HEK293 (cell line): ENCODE measurements around the gene CXXC1.

Experiments used
- HOXC10 ChIP-seq: sonication (generic); formaldehyde crosslinking; IDR thresholded peaks from 2 replicates; pipeline ENCODE4 v1.8.1; 2023; ENCODE audit warnings: mild to moderate bottlenecking, missing genetic modification reagents
- PRDM1 ChIP-seq: fragments of 450-650 bp; formaldehyde crosslinking; IDR thresholded peaks from 2 replicates; pipeline ENCODE4; 2016; ENCODE audit warnings: missing biosample characterization, missing genetic modification characterization
- SP2 ChIP-seq: fragments of 450-650 bp; formaldehyde crosslinking; IDR thresholded peaks from 2 replicates; pipeline ENCODE4 v1.5.1; 2016; ENCODE audit warnings: missing biosample characterization, missing genetic modification characterization
- TCF7L2 ChIP-seq: IDR thresholded peaks from 2 replicates; pipeline ENCODE4 v1.6.1; 2011; ENCODE audit warnings: low read depth, mild to moderate bottlenecking, inconsistent platforms, low read length, moderate library complexity, borderline replicate concordance
- ZBTB8A ChIP-seq: fragments of 450-650 bp; formaldehyde crosslinking; IDR thresholded peaks from 2 replicates; pipeline ENCODE4 v1.5.1; 2016; ENCODE audit warnings: missing biosample characterization, missing genetic modification characterization
- ZFP3 ChIP-seq: fragments of 450-650 bp; formaldehyde crosslinking; IDR thresholded peaks from 2 replicates; pipeline ENCODE4 v1.5.1; 2016; ENCODE audit warnings: low read depth, missing biosample characterization, missing genetic modification characterization
- ZFP69B ChIP-seq: fragments of 450-650 bp; formaldehyde crosslinking; IDR thresholded peaks from 2 replicates; pipeline ENCODE4 v1.5.1; 2016; ENCODE audit warnings: missing biosample characterization, missing genetic modification characterization
- ZNF121 ChIP-seq: fragments of 450-650 bp; formaldehyde crosslinking; IDR thresholded peaks from 2 replicates; pipeline ENCODE4 v1.5.1; 2016; ENCODE audit warnings: missing biosample characterization, missing genetic modification characterization
- ZNF169 ChIP-seq: fragments of 450-650 bp; formaldehyde crosslinking; IDR thresholded peaks from 2 replicates; pipeline ENCODE4 v1.5.1; 2016; ENCODE audit warnings: missing biosample characterization, missing genetic modification characterization
- ZNF221 ChIP-seq: fragments of 450-650 bp; formaldehyde crosslinking; IDR thresholded peaks from 2 replicates; pipeline ENCODE4 v1.5.1; 2017; ENCODE audit warnings: missing biosample characterization, missing genetic modification characterization, borderline replicate concordance
- ZNF23 ChIP-seq: fragments of 450-650 bp; formaldehyde crosslinking; IDR thresholded peaks from 2 replicates; pipeline ENCODE4 v1.5.1; 2016; ENCODE audit warnings: missing biosample characterization, missing genetic modification characterization, borderline replicate concordance
- ZNF266 ChIP-seq: fragments of 450-650 bp; formaldehyde crosslinking; IDR thresholded peaks from 2 replicates; pipeline ENCODE4 v1.5.1; 2016; ENCODE audit warnings: missing biosample characterization, missing genetic modification characterization, low read depth
- ZNF274 ChIP-seq, 2 experiments: fragments of 200-500 bp in 1 of 2; fragments of 450-650 bp in 1 of 2; sonication (Bioruptor generic) in 1 of 2; formaldehyde crosslinking in 1 of 2; IDR thresholded peaks; 2 replicates each; pipeline versions ENCODE4 v1.5.1 to v1.6.1; 2014 to 2016; ENCODE audit warnings: borderline replicate concordance in 1 of 2, inconsistent platforms in 1 of 2, low read length in 1 of 2, missing biosample characterization in 1 of 2, missing genetic modification characterization in 1 of 2
- ZNF366 ChIP-seq: fragments of 450-650 bp; formaldehyde crosslinking; conservative IDR thresholded peaks from 2 replicates; pipeline ENCODE4 v1.5.1; 2016; ENCODE audit warnings: missing biosample characterization, missing genetic modification characterization
- ZNF510 ChIP-seq: fragments of 450-650 bp; formaldehyde crosslinking; IDR thresholded peaks from 2 replicates; pipeline ENCODE4 v1.5.1; 2018; ENCODE audit warnings: mild to moderate bottlenecking, missing genetic modification characterization, missing biosample characterization; ENCODE audit not compliant: insufficient replicate concordance
- ZNF544 ChIP-seq: fragments of 450-650 bp; formaldehyde crosslinking; IDR thresholded peaks from 2 replicates; pipeline ENCODE4 v1.5.0; 2017; ENCODE audit warnings: missing biosample characterization, missing genetic modification characterization
- ZNF623 ChIP-seq: fragments of 450-650 bp; formaldehyde crosslinking; IDR thresholded peaks from 2 replicates; pipeline ENCODE4 v1.5.1; 2016; ENCODE audit warnings: missing biosample characterization, missing genetic modification characterization
- ZNF626 ChIP-seq: fragments of 450-650 bp; sonication (Bioruptor Pico); formaldehyde crosslinking; IDR thresholded peaks from 2 replicates; pipeline ENCODE4 v1.5.1; 2018; ENCODE audit warnings: missing biosample characterization, missing genetic modification characterization, inconsistent platforms
- ZNF664 ChIP-seq: fragments of 450-650 bp; formaldehyde crosslinking; IDR thresholded peaks from 2 replicates; pipeline ENCODE4 v1.5.1; 2016; ENCODE audit warnings: missing biosample characterization, missing genetic modification characterization
- ZNF830 ChIP-seq: fragments of 450-650 bp; IDR thresholded peaks from 2 replicates; pipeline ENCODE4 v1.5.0; 2018; ENCODE audit warnings: missing biosample characterization, missing genetic modification characterization, low read depth, mild to moderate bottlenecking, moderate library complexity
- ZSCAN16 ChIP-seq: fragments of 450-650 bp; formaldehyde crosslinking; IDR thresholded peaks from 2 replicates; pipeline ENCODE4 v1.5.1; 2016; ENCODE audit warnings: missing biosample characterization, missing genetic modification characterization
- TF ChIP-seq, protein P1 (sequence below): fragments of 450-650 bp; formaldehyde crosslinking; IDR thresholded peaks from 2 replicates; pipeline ENCODE4 v1.5.1; 2016; ENCODE audit warnings: missing biosample characterization, missing genetic modification characterization, borderline replicate concordance
- TF ChIP-seq, protein P2 (sequence below): fragments of 450-650 bp; formaldehyde crosslinking; IDR thresholded peaks from 2 replicates; pipeline ENCODE4 v1.5.0; 2017; ENCODE audit warnings: missing biosample characterization, missing genetic modification characterization, borderline replicate concordance
- TF ChIP-seq, protein P3 (sequence below): fragments of 450-650 bp; formaldehyde crosslinking; IDR thresholded peaks from 2 replicates; pipeline ENCODE4 v1.5.1; 2016; ENCODE audit warnings: missing biosample characterization, missing genetic modification characterization
- TF ChIP-seq, protein P4 (sequence below): fragments of 450-650 bp; formaldehyde crosslinking; IDR thresholded peaks from 2 replicates; pipeline ENCODE4 v1.5.1; 2017; ENCODE audit warnings: missing biosample characterization, missing genetic modification characterization
- TF ChIP-seq, protein P5 (sequence below): fragments of 450-650 bp; formaldehyde crosslinking; IDR thresholded peaks from 2 replicates; pipeline ENCODE4 v1.5.1; 2017; ENCODE audit warnings: missing biosample characterization, missing genetic modification characterization

Gene CXXC1

DNA sequence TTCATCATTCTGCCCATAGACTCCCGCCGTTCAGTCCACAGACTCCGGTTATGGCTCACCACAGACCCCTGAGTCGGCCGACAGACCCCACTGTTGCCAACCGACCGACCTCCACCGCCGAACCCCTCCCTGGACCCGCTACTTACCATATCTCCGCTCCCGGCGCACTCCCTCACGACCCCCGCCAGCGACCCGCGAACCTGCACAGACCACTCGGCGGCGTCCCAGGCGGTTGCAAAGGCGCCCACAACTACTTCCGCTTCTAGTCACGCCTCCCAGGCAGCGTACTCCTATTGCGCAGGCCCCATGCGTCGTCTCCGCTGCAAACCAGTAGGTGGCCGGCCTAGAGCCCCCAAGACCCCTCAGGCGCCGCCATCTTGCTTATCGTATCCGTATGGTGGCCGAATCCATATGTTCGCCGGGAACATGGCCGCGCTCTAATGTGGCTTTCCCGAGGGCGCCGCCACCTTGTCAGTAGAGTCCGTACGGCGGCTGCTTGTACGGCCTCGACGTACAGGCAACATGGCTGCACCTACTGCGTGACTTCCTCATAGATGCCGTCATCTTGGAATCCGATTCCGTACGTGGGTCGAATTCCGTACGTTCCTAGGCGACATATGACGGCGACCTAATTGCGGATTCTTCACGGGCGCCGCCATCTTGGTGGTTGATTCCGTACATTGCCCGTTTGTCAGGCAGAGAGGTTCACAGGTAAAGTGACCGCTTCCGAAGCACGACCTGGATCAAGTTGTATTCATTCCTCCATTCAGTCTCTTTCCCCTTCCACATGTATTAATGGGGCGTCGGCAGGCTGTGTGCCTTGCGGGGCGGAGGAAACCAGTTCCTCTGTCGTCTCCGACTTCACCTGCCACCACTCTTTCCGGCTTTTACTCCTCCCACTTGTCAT is at the start of gene CXXC1 (continued):
- TF ChIP-seq, protein P1, sequence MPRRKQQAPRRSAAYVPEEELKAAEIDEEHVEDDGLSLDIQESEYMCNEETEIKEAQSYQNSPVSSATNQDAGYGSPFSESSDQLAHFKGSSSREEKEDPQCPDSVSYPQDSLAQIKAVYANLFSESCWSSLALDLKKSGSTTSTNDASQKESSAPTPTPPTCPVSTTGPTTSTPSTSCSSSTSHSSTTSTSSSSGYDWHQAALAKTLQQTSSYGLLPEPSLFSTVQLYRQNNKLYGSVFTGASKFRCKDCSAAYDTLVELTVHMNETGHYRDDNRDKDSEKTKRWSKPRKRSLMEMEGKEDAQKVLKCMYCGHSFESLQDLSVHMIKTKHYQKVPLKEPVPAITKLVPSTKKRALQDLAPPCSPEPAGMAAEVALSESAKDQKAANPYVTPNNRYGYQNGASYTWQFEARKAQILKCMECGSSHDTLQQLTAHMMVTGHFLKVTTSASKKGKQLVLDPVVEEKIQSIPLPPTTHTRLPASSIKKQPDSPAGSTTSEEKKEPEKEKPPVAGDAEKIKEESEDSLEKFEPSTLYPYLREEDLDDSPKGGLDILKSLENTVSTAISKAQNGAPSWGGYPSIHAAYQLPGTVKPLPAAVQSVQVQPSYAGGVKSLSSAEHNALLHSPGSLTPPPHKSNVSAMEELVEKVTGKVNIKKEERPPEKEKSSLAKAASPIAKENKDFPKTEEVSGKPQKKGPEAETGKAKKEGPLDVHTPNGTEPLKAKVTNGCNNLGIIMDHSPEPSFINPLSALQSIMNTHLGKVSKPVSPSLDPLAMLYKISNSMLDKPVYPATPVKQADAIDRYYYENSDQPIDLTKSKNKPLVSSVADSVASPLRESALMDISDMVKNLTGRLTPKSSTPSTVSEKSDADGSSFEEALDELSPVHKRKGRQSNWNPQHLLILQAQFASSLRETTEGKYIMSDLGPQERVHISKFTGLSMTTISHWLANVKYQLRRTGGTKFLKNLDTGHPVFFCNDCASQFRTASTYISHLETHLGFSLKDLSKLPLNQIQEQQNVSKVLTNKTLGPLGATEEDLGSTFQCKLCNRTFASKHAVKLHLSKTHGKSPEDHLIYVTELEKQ (tag by site-specific recombination), result no peak
- TF ChIP-seq, protein P2, sequence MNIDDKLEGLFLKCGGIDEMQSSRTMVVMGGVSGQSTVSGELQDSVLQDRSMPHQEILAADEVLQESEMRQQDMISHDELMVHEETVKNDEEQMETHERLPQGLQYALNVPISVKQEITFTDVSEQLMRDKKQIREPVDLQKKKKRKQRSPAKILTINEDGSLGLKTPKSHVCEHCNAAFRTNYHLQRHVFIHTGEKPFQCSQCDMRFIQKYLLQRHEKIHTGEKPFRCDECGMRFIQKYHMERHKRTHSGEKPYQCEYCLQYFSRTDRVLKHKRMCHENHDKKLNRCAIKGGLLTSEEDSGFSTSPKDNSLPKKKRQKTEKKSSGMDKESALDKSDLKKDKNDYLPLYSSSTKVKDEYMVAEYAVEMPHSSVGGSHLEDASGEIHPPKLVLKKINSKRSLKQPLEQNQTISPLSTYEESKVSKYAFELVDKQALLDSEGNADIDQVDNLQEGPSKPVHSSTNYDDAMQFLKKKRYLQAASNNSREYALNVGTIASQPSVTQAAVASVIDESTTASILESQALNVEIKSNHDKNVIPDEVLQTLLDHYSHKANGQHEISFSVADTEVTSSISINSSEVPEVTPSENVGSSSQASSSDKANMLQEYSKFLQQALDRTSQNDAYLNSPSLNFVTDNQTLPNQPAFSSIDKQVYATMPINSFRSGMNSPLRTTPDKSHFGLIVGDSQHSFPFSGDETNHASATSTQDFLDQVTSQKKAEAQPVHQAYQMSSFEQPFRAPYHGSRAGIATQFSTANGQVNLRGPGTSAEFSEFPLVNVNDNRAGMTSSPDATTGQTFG (tag by site-specific recombination), result no peak
- no peak for TF ChIP-seq ZNF121 (tag by site-specific recombination)
- TF ChIP-seq ZSCAN16 (tag by site-specific recombination), result no peak
- TF ChIP-seq TCF7L2, result peak; percentile 90
- TF ChIP-seq ZNF664 (tag by site-specific recombination), result no peak
- TF ChIP-seq ZBTB8A, result peak; percentile 45; the same call in 1 of the 2 replicates
- TF ChIP-seq ZNF623, result no peak
- no peak for TF ChIP-seq ZNF23
- TF ChIP-seq, protein P3, sequence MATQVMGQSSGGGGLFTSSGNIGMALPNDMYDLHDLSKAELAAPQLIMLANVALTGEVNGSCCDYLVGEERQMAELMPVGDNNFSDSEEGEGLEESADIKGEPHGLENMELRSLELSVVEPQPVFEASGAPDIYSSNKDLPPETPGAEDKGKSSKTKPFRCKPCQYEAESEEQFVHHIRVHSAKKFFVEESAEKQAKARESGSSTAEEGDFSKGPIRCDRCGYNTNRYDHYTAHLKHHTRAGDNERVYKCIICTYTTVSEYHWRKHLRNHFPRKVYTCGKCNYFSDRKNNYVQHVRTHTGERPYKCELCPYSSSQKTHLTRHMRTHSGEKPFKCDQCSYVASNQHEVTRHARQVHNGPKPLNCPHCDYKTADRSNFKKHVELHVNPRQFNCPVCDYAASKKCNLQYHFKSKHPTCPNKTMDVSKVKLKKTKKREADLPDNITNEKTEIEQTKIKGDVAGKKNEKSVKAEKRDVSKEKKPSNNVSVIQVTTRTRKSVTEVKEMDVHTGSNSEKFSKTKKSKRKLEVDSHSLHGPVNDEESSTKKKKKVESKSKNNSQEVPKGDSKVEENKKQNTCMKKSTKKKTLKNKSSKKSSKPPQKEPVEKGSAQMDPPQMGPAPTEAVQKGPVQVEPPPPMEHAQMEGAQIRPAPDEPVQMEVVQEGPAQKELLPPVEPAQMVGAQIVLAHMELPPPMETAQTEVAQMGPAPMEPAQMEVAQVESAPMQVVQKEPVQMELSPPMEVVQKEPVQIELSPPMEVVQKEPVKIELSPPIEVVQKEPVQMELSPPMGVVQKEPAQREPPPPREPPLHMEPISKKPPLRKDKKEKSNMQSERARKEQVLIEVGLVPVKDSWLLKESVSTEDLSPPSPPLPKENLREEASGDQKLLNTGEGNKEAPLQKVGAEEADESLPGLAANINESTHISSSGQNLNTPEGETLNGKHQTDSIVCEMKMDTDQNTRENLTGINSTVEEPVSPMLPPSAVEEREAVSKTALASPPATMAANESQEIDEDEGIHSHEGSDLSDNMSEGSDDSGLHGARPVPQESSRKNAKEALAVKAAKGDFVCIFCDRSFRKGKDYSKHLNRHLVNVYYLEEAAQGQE, result no peak
- TF ChIP-seq ZNF544, result no peak
- no peak for TF ChIP-seq ZNF510 (tag by site-specific recombination)
- TF ChIP-seq ZNF626 (tag by site-specific recombination), result no peak
- TF ChIP-seq, protein P4, sequence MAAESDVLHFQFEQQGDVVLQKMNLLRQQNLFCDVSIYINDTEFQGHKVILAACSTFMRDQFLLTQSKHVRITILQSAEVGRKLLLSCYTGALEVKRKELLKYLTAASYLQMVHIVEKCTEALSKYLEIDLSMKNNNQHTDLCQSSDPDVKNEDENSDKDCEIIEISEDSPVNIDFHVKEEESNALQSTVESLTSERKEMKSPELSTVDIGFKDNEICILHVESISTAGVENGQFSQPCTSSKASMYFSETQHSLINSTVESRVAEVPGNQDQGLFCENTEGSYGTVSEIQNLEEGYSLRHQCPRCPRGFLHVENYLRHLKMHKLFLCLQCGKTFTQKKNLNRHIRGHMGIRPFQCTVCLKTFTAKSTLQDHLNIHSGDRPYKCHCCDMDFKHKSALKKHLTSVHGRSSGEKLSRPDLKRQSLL (tag by site-specific recombination), result peak; percentile 76; the same call in 1 of the 2 replicates
- TF ChIP-seq SP2 (tag by site-specific recombination), result peak; percentile 82
- no peak for TF ChIP-seq PRDM1 (tag by site-specific recombination)
- TF ChIP-seq ZNF274 (IDR thresholded peaks at IDR 0.05; ENCODE audit: low read length), result no peak
- no peak for TF ChIP-seq ZNF274 (tag by site-specific recombination; IDR thresholded peaks at IDR 0.05; ENCODE audit: borderline replicate concordance)
- TF ChIP-seq, protein P5, sequence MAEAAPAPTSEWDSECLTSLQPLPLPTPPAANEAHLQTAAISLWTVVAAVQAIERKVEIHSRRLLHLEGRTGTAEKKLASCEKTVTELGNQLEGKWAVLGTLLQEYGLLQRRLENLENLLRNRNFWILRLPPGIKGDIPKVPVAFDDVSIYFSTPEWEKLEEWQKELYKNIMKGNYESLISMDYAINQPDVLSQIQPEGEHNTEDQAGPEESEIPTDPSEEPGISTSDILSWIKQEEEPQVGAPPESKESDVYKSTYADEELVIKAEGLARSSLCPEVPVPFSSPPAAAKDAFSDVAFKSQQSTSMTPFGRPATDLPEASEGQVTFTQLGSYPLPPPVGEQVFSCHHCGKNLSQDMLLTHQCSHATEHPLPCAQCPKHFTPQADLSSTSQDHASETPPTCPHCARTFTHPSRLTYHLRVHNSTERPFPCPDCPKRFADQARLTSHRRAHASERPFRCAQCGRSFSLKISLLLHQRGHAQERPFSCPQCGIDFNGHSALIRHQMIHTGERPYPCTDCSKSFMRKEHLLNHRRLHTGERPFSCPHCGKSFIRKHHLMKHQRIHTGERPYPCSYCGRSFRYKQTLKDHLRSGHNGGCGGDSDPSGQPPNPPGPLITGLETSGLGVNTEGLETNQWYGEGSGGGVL (tag by site-specific recombination), result 0 out of 2 replicates have a peak, but pooled peaks have one; percentile 32
- peak; percentile 72 for TF ChIP-seq ZNF366 (tag by site-specific recombination)
- no peak for TF ChIP-seq ZNF266 (tag by site-specific recombination)
- TF ChIP-seq ZFP69B (tag by site-specific recombination), result no peak
- 0 out of 2 replicates have a peak, but pooled peaks have one; percentile 41 for TF ChIP-seq ZFP3 (tag by site-specific recombination)
- no peak for TF ChIP-seq ZNF830
- no peak for TF ChIP-seq ZNF221
- TF ChIP-seq HOXC10 (CRISPR knock-in tag), result no peak
- no peak for TF ChIP-seq ZNF169 (tag by site-specific recombination)
